Common myeloid progenitor, CD34-positive (primary cell): ENCODE results near the gene PRKCB.

Source experiments
- CTCF ChIA-PET: fragments of 350-600 bp; sonication (Branson Sonifier 250); formaldehyde crosslinking; loops from one replicate; lab custom pipeline; 2021; ENCODE audit warnings: antibody characterized with exemption; lab: Charles Lee
- POLR2A ChIA-PET: fragments of 350-600 bp; sonication (Branson Sonifier 250); formaldehyde crosslinking; loops from one replicate; lab custom pipeline; 2021; ENCODE audit warnings: antibody characterized with exemption; lab: Charles Lee
- DNase-seq, 3 donors: peaks; one replicate each; pipeline versions ENCODE4 v3.0.0 to v3.0.0-alpha.2; 2013
- H3K27ac ChIP-seq, 2 experiments: 1 replicate in 1 of 2; 2 replicates in 1 of 2; pipeline ENCODE4 v1.7.0; 2013; ENCODE audit warnings: inconsistent platforms in 2 of 2, low read length in 2 of 2, mild to moderate bottlenecking in 2 of 2, low read depth in 1 of 2, moderate library complexity in 1 of 2; ENCODE audit not compliant: severe bottlenecking in 2 of 2, insufficient read depth in 1 of 2, poor library complexity in 1 of 2
- H3K27me3 ChIP-seq, 5 experiments: replicated peaks in 2 of 5; 1 replicate in 3 of 5; 2 replicates in 2 of 5; pipeline versions ENCODE4 v1.6.1 to v1.7.0; 2013; ENCODE audit warnings: low read length in 4 of 5, mild to moderate bottlenecking in 2 of 5, moderate library complexity in 2 of 5, inconsistent platforms in 1 of 5; ENCODE audit not compliant: insufficient read depth in 5 of 5, control insufficient read depth in 4 of 5
- H3K36me3 ChIP-seq, 4 experiments: 1 replicate in 2 of 4; 2 replicates in 2 of 4; pipeline versions ENCODE4 v1.6.1 to v1.7.0; 2013; ENCODE audit warnings: low read length in 3 of 4, control low read depth in 1 of 4, mild to moderate bottlenecking in 1 of 4; ENCODE audit not compliant: control insufficient read depth in 4 of 4, insufficient read depth in 4 of 4
- H3K4me1 ChIP-seq, 4 experiments: 1 replicate in 3 of 4; 2 replicates in 1 of 4; pipeline versions ENCODE4 v1.6.1 to v1.7.1; 2013; ENCODE audit warnings: low read length in 3 of 4, mild to moderate bottlenecking in 3 of 4, control low read depth in 1 of 4, inconsistent platforms in 1 of 4, moderate library complexity in 1 of 4; ENCODE audit not compliant: control insufficient read depth in 4 of 4, insufficient read depth in 4 of 4; ENCODE audit errors: control extremely low read depth in 1 of 4
- H3K4me3 ChIP-seq, 7 experiments: 1 replicate in 4 of 7; 2 replicates in 3 of 7; pipeline versions ENCODE4 v1.5.1 to v1.7.0; 2013; ENCODE audit warnings: mild to moderate bottlenecking in 7 of 7, low read length in 6 of 7, moderate library complexity in 6 of 7, inconsistent platforms in 2 of 7, low read depth in 2 of 7, control low read depth in 1 of 7; ENCODE audit not compliant: insufficient read depth in 4 of 7, control insufficient read depth in 1 of 7; ENCODE audit errors: extremely low read depth in 1 of 7
- H3K9me3 ChIP-seq, 5 experiments: 1 replicate in 4 of 5; 2 replicates in 1 of 5; pipeline versions ENCODE4 v1.6.1 to v1.7.1; 2013; ENCODE audit warnings: low read length in 4 of 5, mild to moderate bottlenecking in 2 of 5, inconsistent platforms in 1 of 5, low read depth in 1 of 5, moderate library complexity in 1 of 5; ENCODE audit not compliant: control insufficient read depth in 4 of 5, insufficient read depth in 2 of 5; ENCODE audit errors: control extremely low read depth in 1 of 5
- WGBS: methylation state at CpG from one replicate; pipeline ENCODE4 v1.1.5; 2013; ENCODE audit not compliant: insufficient coverage; 5-methylcytosine and 5-hydroxymethylcytosine counted together

Gene PRKCB

DNA sequence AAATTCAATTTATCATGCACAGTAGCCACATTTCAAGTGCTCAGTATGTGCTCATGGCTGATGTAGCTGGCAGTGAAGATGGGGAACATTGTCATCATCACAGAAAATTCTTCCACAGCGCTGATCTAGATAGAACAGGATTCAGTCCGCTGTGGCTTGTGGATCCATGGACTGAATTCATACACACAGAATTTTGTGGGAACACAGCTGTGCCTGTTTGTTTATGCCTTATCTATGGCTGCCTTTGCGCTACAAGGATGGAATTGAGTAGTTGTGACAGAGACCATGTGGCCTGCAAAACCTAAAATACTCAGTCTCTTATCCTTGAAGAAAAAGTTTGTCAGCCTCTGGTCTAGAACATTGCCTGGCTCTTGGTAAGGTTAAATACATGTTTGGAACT lies 128.4 kb downstream of the PRKCB start:
- H3K4me3 ChIP-seq = no peak overlapping the region
- H3K36me3 ChIP-seq = peaks cover 4 to 12% (median 9%) of the 10 kb centered on the region in 4 experiments
- H3K27ac ChIP-seq = no peak overlapping the region
- no peaks in the 10 kb centered on the region for H3K27me3 ChIP-seq
- H3K9me3 ChIP-seq = no peaks in the 10 kb centered on the region
- no peak for DNase-seq
- H3K4me1 ChIP-seq = peaks cover 28 to 53% (median 44%) of the 10 kb centered on the region in 4 experiments
- POLR2A ChIA-PET = no interaction called here
- WGBS = 100% methylated on average over 1 of the region's 3 CpGs
- CTCF ChIA-PET = interaction anchor here (1.0 kb wide), 1 partner anchor 46 kb away, joined by 3 read pairs; no protein-coding TSS in a partner anchor

DNA sequence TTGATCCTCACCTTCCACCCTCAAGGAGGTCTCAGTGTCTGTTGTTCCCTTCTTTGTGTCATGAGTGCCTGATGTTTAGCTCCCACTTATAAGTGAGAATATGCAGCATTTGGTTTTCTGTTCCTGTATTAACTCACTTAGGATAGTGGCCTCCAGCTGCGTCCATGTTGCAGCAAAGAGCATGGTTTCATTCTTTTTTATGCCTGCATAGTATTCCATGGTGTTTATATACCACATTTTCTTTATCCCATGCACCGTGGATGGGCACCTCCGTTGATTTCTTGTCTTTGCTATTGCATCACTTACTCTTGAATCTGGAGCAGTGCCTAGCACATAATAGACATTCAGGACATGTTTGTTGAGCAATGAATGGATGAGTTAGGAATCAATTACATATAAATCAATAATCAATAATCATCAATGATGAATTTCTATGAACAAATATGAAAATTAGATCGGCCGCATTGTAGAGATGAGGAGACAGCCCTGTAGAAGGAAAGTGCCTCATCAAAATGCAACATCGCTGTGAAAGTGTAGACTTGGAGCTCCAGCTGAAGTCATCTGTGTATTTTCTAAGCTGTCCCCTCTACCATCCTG lies 129.5 kb downstream of the PRKCB start:
- H3K27me3 ChIP-seq = no peaks in the 10 kb centered on the region
- CTCF ChIA-PET = interaction anchor here (2.5 to 3.2 kb wide), 2 partner anchors 8 to 12 kb away, joined by 14 to 18 read pairs; no protein-coding TSS in a partner anchor
- peaks cover 19 to 42% (median 34%) of the 10 kb centered on the region in 4 experiments for H3K4me1 ChIP-seq
- 100% methylated on average over 2 of the region's 6 CpGs for WGBS
- DNase-seq = no peak
- H3K27ac ChIP-seq = no peak overlapping the region
- no peak overlapping the region for H3K4me3 ChIP-seq
- POLR2A ChIA-PET = no interaction called here
- no peaks in the 10 kb centered on the region for H3K9me3 ChIP-seq
- H3K36me3 ChIP-seq = peaks cover 4 to 12% (median 9%) of the 10 kb centered on the region in 4 experiments

DNA sequence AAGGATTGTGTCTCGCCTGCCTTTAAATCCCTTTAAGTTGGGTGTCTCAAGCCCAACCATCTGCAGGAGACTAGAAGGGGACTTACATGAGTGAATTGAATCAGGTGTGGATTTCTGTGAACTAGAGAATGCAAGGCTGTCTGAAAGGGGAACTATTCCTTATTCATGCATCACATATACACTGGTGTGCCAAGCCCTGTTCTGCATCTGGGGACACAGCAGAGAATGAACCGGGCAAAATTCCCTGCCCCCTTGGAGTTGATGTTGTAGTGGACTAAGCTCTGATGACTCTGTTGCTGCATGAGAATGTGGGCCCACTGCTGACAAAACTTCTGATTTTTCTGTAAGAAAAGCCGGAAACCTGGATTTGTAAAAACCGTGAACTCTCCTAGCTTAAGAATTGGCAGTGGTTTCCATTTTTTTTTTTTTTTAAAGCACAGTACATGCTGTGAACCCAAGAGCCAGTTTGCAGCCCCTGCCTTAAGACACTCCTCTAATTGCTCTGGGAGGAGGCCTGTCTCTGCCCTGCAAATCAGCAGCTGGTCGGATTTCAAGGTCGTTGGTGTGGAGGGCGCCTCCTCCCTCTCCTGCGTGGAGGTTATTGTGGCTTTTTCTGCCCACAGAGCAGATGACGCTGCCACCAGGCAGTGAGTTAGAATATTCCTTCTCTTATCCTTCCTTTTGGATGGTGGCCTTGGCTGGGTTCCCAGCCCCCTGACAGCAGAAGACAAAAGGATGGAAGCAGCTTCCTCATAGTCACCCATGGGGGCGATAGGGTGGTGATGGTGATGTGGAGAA lies 131.0 kb downstream of the PRKCB start:
- H3K9me3 ChIP-seq = no peaks in the 10 kb centered on the region
- peak; percentile 75 to 88 (median 85) for DNase-seq
- H3K4me1 ChIP-seq = peaks cover 9 to 36% (median 28%) of the 10 kb centered on the region in 4 experiments
- ChIA-PET POLR2A (interaction anchor here (0.6 to 1.4 kb wide), 3 partner anchors 10 to 95 kb away, joined by 3 to 4 read pairs (median 4); no protein-coding TSS in a partner anchor), CTCF (interaction anchor here (0.6 to 3.2 kb wide), 9 partner anchors 8 to 91 kb away, joined by 3 to 18 read pairs (median 4); no protein-coding TSS in a partner anchor)
- WGBS = 2% methylated on average over 6 of the region's 10 CpGs
- peak overlapping the region in 1 of 2 experiments; percentile 4 for H3K27ac ChIP-seq
- H3K36me3 ChIP-seq = peaks cover 4 to 17% (median 9%) of the 10 kb centered on the region in 4 experiments
- peak overlapping the region in 1 of 7 experiments; percentile 3 for H3K4me3 ChIP-seq
- H3K27me3 ChIP-seq = no peaks in the 10 kb centered on the region

DNA sequence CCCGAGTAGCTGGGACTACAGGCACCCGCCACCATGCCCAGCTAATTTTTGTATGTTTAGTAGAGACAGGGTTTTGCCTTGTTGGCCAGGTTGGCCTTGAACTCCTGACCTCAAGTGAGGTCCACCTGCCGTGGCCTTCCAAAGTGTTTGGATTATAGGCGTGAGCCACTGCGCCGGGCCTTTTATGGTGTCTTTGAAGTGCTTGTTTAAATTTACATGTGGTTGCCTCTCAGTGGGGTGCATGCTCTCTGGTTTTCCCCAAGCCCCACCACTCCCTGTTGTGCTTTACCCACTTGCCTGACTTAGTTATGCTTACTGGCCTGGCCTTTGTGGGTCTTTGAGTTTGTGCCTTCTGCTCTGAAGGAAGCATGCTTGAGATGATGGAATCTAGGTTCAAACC lies 132.0 kb downstream of the PRKCB start:
- ChIA-PET CTCF (interaction anchor here (1.2 to 3.2 kb wide), 5 partner anchors 10 to 91 kb away, joined by 3 to 18 read pairs (median 6); no protein-coding TSS in a partner anchor), POLR2A (interaction anchor here (0.8 to 1.4 kb wide), 2 partner anchors 9 to 16 kb away, joined by 4 read pairs; no protein-coding TSS in a partner anchor)
- Histone ChIP-seq H3K9me3 (no peaks in the 10 kb centered on the region), H3K4me1 (peaks cover 9 to 43% (median 28%) of the 10 kb centered on the region in 4 experiments), H3K4me3 (no peak overlapping the region), H3K27ac (no peak overlapping the region), H3K27me3 (no peaks in the 10 kb centered on the region), H3K36me3 (peaks cover 4 to 17% (median 9%) of the 10 kb centered on the region in 4 experiments)
- no peak for DNase-seq
- 96% methylated on average over 4 of the region's 6 CpGs for WGBS

DNA sequence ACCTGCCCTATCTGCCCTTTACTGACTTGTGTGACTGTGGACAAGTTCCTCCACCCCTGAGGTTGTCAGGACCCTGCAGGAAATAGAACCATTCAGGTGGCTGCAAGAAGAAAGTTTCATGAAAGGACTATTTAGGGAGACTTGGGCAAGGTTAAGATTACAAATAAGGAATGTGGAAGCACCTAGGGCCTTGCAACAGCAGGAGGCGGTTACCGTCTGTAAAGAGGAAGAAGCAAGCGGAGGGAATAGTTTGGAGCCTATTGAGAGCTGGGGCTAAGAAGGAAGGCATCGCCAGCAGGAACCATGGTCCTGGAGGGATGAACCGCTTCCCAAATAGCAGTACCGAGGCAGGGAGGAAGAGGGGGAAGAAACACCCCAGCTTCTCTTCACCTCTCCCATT lies 132.4 kb downstream of the PRKCB start:
- peak in 2 of 3 donors; percentile 45 to 49 for DNase-seq
- H3K9me3 ChIP-seq = no peaks in the 10 kb centered on the region
- no peak overlapping the region for H3K4me3 ChIP-seq
- WGBS = 0% methylated on average over 2 of the region's 6 CpGs
- H3K4me1 ChIP-seq = peaks cover 9 to 43% (median 28%) of the 10 kb centered on the region in 4 experiments
- CTCF ChIA-PET = interaction anchor here (1.1 to 3.2 kb wide), 4 partner anchors 11 to 91 kb away, joined by 3 to 18 read pairs (median 4); no protein-coding TSS in a partner anchor
- H3K36me3 ChIP-seq = peaks cover 4 to 17% (median 6%) of the 10 kb centered on the region in 4 experiments
- POLR2A ChIA-PET = no interaction called here
- no peak overlapping the region for H3K27ac ChIP-seq
- H3K27me3 ChIP-seq = no peaks in the 10 kb centered on the region

DNA sequence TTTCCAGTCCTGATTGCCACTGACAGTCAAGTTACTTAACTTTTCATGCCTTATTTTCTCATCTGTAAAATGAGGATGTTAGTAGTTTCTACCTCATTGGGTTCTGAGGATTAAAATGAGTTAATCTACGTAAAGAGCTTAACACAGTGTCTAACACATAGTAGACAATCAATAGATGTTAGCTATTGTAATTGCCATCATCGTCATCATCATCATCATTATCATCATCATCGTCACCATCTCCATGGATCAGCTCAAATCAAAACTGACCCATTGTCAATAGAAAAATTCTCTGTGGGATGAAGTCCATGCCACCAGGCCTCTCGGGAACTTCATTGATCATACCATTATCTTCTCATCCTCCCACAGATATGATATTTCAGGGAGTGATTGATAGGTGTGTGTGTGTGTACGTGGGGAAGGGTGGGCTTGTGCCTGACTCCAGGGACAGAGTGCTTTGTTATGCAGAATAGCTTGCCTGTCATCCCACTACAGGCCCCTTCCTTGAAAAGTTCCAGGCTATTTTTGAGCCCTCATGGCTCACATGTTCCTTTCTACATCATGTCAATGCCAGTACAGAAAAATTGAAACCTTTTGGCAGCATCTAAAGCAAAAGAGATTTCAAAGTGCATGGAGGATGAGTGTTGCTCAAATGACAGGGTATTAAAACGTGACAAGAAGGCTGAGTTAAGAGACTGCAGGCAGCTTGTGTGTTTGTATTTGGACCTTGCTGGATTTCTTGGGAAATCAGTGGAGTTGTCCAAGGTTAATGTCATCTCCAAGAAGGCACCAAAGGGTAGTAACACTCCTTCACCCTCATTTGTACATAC lies 133.9 kb downstream of the PRKCB start:
- H3K27ac ChIP-seq = no peak overlapping the region
- H3K36me3 ChIP-seq = peaks cover 0 to 8% (median 0%) of the 10 kb centered on the region in 4 experiments
- CTCF ChIA-PET = interaction anchor here (1.0 to 2.1 kb wide), 9 partner anchors 9 to 166 kb away, joined by 3 to 6 read pairs (median 3); no protein-coding TSS in a partner anchor
- no peak overlapping the region for H3K4me3 ChIP-seq
- DNase-seq = no peak
- H3K27me3 ChIP-seq = no peaks in the 10 kb centered on the region
- POLR2A ChIA-PET = no interaction called here
- no peaks in the 10 kb centered on the region for H3K9me3 ChIP-seq
- 88% methylated on average over 2 of the region's 6 CpGs for WGBS
- H3K4me1 ChIP-seq = peaks cover 9 to 43% (median 28%) of the 10 kb centered on the region in 4 experiments
